ENCODE measurements around the gene ADGRV1.
"Not testable (repeated sequence)": the region's sequence is repeated elsewhere in the genome, so short reads cannot be mapped to it uniquely, and the experiment has no call there.

ADGRV1 gene

DNA sequence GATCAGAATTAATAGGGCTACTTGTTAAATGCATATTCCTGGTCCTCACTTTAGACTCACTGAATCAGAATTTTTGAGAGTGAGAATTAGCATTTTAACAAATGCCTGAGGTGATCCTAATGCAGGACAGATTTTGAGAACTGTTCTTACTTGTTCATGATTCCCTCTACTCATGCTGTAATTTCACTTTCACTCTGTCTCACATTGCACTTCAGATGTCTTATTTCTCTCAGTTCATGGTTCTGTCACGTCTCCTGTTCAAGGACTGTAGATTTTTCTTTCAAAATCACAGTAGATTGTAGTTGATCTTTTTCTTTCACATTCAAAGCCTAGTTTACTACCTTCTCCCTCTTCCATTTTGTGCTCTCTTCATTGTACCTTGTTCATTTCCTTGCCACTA, 54.3 kb downstream of the ADGRV1 start:
- no peaks in the 10 kb centered on the region for H3K27me3 Mint-ChIP-seq (ENCODE audit: low read depth)
- no peaks in the 10 kb centered on the region for H3K9me3 Mint-ChIP-seq
- H3K4me1 Mint-ChIP-seq = no peaks in the 10 kb centered on the region
- no peak overlapping the region for H3K4me3 Mint-ChIP-seq
- H3K27ac Mint-ChIP-seq = peak overlapping the region in 2 of 3 experiments; percentile 9 to 23
- no peak for TF ChIP-seq CTCF (IDR thresholded peaks at IDR 0.05; ENCODE audit: unreplicated experiment in 3 of 3)
- no peaks in the 10 kb centered on the region for H3K36me3 Mint-ChIP-seq (ENCODE audit: low read depth)

DNA sequence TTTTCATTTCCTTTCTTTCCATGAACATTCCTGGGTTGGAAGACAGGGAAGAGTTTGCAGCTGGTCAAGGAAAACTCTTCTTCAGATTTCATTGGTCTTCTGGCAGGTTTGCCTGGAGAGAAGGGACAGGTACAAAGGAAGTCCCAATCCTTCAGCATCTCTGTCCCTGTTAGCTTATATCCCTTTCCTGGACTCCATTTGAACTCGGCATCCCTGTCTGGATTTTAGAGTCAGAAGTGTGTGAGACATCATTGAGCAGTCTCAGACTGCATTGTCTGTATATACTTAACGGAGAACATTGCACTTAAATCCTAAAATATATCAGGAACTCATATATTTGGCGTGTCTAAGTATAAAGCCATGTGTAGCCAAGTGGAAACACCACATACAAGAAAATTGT, 54.9 kb downstream of the ADGRV1 start:
- TF ChIP-seq CTCF (IDR thresholded peaks at IDR 0.05; ENCODE audit: unreplicated experiment in 3 of 3) = no peak
- H3K36me3 Mint-ChIP-seq (ENCODE audit: low read depth) = no peaks in the 10 kb centered on the region
- no peaks in the 10 kb centered on the region for H3K4me1 Mint-ChIP-seq
- no peak overlapping the region for H3K4me3 Mint-ChIP-seq
- no peaks in the 10 kb centered on the region for H3K9me3 Mint-ChIP-seq
- peak overlapping the region in 2 of 3 experiments; percentile 9 to 23 for H3K27ac Mint-ChIP-seq
- no peaks in the 10 kb centered on the region for H3K27me3 Mint-ChIP-seq (ENCODE audit: low read depth)

- Mint-ChIP-seq H3K36me3 (ENCODE audit: low read depth) (no peaks in the 10 kb centered on the region), H3K4me3 (no peak overlapping the region), H3K4me1 (no peaks in the 10 kb centered on the region), H3K27ac (no peak overlapping the region), H3K9me3 (no peaks in the 10 kb centered on the region), H3K27me3 (ENCODE audit: low read depth) (no peaks in the 10 kb centered on the region)
- TF ChIP-seq CTCF (IDR thresholded peaks at IDR 0.05; ENCODE audit: unreplicated experiment in 3 of 3) = no peak
Observed at GRCh38 chr5:90613918-90614504, 55.4 kb downstream of the ADGRV1 start.

DNA sequence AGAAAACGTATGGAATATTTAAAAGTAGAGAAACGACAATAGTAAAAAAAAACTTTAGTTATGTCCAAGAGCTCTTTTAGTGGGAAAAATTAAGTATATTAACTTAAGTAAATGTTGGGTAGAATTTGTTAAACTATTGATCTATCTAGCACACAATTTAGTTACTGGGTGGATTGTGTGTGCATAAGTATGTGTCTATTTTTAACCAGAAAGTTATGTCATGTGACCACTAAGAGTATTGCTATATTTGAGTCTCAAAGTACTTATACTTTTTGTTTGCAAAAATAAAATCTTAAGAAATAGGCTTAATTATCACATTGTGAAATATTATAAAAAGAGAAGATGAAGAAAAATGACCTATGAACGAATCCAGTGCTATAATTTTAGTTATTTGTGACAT, 56.8 kb downstream of the ADGRV1 start:
- H3K4me3 Mint-ChIP-seq = no peak overlapping the region
- peaks cover 4% of the 10 kb centered on the region for H3K36me3 Mint-ChIP-seq (ENCODE audit: low read depth)
- H3K27ac Mint-ChIP-seq = no peak overlapping the region
- no peaks in the 10 kb centered on the region for H3K9me3 Mint-ChIP-seq
- no peak for TF ChIP-seq CTCF (IDR thresholded peaks at IDR 0.05; ENCODE audit: unreplicated experiment in 3 of 3)
- no peaks in the 10 kb centered on the region for H3K27me3 Mint-ChIP-seq (ENCODE audit: low read depth)
- no peaks in the 10 kb centered on the region for H3K4me1 Mint-ChIP-seq

GRCh38 chr5:90618071-90618470, 59.5 kb downstream of the ADGRV1 start:
- no peak overlapping the region for H3K4me3 Mint-ChIP-seq
- no peaks in the 10 kb centered on the region for H3K4me1 Mint-ChIP-seq
- H3K36me3 Mint-ChIP-seq (ENCODE audit: low read depth) = peaks cover 4% of the 10 kb centered on the region
- no peaks in the 10 kb centered on the region for H3K9me3 Mint-ChIP-seq
- no peak for TF ChIP-seq CTCF (IDR thresholded peaks at IDR 0.05; ENCODE audit: unreplicated experiment in 3 of 3)
- H3K27ac Mint-ChIP-seq = no peak overlapping the region
- H3K27me3 Mint-ChIP-seq (ENCODE audit: low read depth) = no peaks in the 10 kb centered on the region

- not testable (repeated sequence) for H3K27ac Mint-ChIP-seq; H3K4me1 Mint-ChIP-seq; H3K27me3 Mint-ChIP-seq (ENCODE audit: low read depth); H3K36me3 Mint-ChIP-seq (ENCODE audit: low read depth); H3K4me3 Mint-ChIP-seq; H3K9me3 Mint-ChIP-seq
Observed at GRCh38 chr5:90619762-90620161, 61.2 kb downstream of the ADGRV1 start.
